ENCODE data around the gene ETV6.

ETV6 gene

GRCh38 chr12:11870041-11870451 is 220.6 kb downstream of the ETV6 start:
- DNase-seq = no peak

DNA sequence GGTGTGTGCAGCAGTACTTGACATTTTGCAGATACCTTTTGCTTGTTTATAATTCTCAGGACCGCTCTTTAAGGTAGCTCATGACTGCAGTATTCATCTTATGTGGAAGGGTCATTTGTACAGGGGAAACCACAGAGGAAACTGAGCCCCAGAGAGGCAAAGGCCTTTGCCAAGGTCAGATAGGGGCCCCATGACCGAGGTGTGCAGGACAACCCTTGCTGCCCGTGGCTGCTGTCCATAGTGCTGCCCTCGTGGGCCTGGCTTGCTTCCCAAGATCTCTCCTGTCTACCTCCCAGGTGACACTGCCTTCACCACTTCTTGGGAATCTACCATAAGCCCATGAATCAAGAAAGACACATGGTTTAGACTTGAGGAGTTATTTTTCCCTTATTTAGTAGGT is 222.6 kb downstream of the ETV6 start:
- no peak for DNase-seq

DNA sequence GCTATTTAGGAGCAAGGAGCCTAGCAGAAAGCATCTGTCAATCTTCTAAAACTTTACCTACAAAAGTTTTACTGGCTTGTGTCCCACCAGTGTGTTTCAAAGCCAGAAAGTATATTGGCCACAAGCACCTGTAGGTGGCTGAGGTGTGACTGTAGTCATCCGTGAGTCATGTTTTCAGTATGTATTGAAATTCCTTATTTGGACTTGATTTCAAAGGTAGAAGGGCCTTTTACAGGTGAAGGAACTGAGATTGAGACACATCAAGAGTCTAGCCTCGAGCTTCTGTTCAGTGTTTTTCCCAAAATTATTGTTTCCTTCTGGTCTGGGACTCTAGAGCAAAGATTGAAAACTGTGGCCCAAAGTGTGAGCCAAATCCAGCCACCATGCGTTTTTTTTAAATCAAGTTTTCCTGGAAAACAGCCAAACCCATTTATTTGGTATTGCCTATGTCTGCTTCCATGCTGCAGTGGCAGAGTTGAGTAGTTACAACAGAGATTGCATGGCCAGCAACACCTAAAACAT is 226.0 kb downstream of the ETV6 start:
- peak; percentile 43 for DNase-seq

DNA sequence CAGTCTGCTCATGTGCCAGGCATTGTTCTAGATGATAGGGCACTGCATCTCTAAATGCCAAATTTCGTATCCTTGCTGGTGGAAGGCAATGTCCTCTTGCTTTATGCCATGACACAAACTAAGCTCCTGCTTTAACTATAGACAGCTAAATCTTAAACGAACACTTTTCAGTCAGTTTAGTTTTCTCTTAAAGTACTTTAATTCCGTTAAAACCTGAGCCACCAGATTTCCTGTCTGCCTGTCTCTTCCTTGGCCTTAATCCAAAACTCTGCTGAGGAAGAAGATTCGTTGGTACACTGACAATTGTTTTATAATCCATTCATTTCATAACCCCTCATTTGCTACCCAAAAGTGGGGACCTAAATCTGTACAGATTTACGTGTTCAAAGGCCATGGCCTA is 226.8 kb downstream of the ETV6 start:
- no peak for DNase-seq

DNA sequence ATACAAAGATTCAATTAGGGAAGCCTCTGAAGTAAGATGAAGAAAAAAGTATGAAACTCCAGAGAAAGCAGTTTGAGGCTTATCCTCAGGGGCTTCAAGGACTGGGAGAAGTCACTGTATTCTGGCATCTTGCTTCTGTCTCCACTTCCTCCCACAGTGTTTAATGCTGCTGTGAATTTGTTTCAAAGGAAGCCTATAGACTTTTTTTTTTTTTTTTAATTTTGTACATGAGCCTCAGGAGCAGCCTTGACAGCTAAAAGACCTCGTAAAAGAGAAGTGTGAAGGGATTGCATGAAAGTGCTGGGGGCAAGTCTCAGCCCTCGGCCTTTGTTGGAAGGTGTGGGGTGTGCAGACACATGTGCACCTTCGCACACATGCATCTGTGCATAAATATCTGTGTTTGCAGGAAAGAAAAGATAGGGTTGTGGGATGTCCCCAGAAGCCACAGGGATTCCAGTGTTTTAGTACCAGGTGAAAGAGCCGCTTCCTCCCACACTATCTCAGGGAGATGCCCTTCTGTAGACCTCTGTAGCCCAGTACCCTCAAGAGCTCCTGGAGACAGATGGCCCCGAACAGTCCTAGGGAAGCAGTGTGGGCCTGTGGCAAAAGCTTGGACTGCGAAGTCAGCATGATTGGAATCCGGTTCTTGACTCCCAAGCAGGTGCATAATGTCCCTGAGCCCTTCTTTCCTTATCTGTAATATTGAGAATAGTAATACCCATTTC is 227.8 kb downstream of the ETV6 start:
- no peak for DNase-seq

DNA sequence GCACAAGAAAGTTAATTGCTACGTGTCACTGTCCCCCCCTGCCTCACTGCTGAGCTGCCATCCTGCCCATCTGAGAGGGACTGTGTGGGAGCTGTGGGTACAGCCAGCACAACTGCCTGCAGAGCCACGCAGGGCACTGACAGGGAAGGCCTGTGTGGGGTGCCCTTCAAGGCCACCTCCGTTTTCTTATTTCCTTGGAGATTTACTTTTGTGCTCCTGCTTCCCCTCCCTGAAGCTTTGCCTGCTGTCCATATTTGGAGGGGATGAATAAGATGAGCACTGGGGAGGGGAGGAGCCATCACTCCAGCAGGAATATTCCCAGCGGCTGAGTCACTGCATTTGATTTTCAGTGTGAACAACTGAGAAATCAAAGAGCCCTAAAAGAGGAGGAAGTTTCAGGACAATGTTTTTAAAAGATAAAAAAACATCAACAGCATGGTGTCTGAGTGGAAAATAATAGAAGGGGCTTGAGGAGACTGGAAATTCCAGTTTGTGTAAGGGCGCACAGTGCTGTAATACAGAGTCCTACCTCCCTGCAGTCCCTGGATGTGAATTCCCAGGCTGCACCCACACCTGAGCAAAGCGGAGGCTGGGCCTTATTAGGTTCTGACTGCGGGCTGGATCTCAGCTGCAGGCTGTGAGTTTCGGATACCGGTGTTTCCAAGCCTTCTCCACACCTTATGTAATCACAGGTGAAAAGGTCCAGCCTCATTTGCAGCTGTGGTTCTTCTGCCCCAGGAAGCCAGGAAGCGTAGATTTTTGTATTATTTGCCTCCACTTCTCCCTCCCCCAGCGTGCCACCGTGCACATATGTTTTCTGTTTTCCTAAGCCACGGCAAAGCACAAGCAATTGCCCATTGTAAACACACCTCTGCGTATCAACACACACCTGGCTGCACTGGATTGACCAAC is 228.7 kb downstream of the ETV6 start:
- no peak for DNase-seq

GRCh38 chr12:11879306-11879705 is 229.8 kb downstream of the ETV6 start:
- no peak for DNase-seq

- DNase-seq = no peak
These were observed 230.9 kb downstream of the ETV6 start for GRCh38 chr12:11880381-11880780.

GRCh38 chr12:11881835-11882234 is 232.4 kb downstream of the ETV6 start:
- no peak for DNase-seq

GRCh38 chr12:11882301-11883019 is 233.0 kb downstream of the ETV6 start:
- DNase-seq = no peak

- no peak for DNase-seq
These were observed 234.6 kb downstream of the ETV6 start for GRCh38 chr12:11884116-11884515.

DNA sequence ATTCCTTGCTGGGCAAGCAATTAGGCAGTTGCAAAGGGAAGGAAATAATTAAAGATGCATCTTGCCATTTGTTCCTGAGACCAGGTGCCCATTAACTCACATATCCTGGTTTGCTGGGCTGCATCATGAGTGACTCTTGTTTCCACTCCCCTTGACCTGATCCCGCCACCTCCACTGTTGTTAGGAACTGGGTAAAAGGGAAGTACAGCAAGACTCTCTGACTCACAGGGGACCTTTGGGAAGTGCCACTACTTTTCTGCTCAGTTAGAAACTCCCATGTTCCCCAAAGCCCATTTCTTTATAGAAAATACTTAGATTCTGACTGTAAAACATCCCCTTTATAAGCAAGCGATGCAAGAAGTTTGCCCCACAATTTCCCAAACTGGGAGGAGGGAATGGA is 235.2 kb downstream of the ETV6 start:
- no peak for DNase-seq

GRCh38 chr12:11885261-11886038 is 236.0 kb downstream of the ETV6 start:
- no peak for DNase-seq

GRCh38 chr12:11886339-11886738 is 236.9 kb downstream of the ETV6 start:
- no peak for DNase-seq

GRCh38 chr12:11888029-11888428 is 238.6 kb downstream of the ETV6 start:
- no peak for DNase-seq

DNA sequence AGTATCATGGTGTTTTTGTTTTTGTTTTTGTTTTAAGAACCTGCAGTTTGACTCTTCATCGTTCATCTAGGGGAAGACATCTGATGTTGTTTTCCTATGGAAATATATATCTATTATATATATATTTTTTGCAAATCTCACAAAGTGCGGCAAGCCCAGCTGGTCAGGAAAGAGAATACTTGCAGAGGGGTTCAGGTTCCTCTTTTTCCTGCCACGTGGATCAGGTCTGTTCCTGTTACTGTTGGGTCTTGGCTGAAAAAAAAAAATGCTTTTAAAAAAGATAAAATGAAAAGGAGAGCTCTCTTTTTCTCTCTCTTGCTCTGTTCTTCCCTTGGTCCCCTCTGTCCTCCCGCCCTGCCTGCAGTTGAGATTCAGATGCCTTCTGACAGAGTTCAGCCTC is 241.9 kb downstream of the ETV6 start:
- no peak for DNase-seq

DNA sequence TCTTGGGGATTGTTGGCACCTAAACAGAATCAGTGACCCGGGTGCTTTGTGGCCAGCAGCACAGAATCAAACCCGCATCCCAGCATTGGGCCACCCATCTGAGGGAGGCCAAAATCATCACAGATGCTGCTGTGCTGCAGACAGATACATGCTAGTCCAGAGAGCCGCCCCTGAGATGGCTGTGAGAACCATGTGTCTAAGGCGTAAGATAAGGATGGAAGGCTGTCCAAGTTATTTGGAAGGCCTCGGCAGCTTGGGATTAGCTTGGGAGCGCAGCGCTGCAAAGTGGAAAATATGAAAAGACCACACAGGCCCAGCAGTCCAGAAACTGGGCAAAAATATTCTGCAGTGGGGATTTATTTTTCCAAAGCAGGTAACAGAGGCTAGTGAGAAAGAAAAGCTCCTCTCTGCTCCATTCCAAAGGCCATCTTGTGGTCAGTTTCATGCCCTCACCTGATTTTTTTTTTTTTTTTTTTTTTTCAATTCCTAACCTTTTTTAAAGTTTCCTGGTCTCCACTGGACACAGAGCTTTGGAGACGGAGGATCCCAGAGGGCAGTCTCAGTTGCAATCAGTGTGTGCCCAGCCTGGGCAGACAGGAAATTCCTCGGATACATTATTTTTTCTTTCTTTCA is 242.4 kb downstream of the ETV6 start:
- no peak for DNase-seq

GRCh38 chr12:11893998-11894397 is 244.5 kb downstream of the ETV6 start:
- no peak for DNase-seq

- no peak for DNase-seq
These were observed 245.4 kb downstream of the ETV6 start for GRCh38 chr12:11894890-11895289.

DNA sequence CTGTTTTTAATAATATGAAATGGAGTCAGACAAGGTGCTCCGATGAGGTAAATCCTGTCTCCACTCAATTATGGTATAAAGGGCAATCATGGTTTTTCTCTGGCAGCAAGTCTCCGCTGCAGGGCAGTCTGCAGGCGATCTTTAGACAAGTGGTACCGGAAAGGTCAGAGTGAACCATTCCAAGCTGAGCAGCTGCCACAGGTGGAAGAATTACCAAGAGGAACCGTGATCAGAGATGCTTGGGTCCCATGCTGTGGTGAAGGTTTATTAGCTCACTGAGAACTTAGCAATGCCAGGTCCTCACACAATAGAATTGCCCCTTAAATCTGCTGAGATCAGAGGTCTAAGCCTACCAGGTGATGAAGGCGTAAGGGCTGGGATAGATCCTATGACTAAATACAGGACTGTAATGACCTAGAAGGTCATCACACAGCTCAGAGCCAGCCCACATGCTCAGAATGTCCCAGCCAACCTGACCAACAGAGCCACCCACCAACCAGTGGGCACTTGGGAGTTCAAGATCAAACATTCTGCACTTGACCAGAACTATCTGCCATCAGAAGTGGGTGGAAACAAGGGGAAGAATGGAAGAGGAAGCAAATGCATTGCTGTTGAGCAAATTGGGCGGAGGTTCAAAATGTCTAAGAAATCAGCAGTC is 246.1 kb downstream of the ETV6 start:
- no peak for DNase-seq

- DNase-seq = no peak
These were observed 247.0 kb downstream of the ETV6 start for GRCh38 chr12:11896417-11896929.
